Spleen (tissue), 7 donors: ENCODE results near the gene DPYD.

ENCODE experiments used
- POLR2AphosphoS5 ChIP-seq, 3 donors: sonication (generic); formaldehyde crosslinking; IDR thresholded peaks; one replicate each; pipeline ENCODE4 v1.5.1; 2017; ENCODE audit warnings: antibody characterized with exemption in 3 of 3
- TF ChIP-seq, protein P1 (sequence below), 11 experiments: fragments of 200-600 bp in 7 of 11; fragments of 450-650 bp in 4 of 11; sonication (generic) in 4 of 11; IDR thresholded peaks in 8 of 11; conservative IDR thresholded peaks in 3 of 11; 1 replicate in 7 of 11; 2 replicates in 4 of 11; pipeline versions ENCODE4 v1.4.0 to v1.8.0; 2016 to 2021; ENCODE audit warnings: antibody characterized with exemption in 11 of 11, inconsistent platforms in 4 of 11, mild to moderate bottlenecking in 1 of 11
- donor health status: DM: no; HTN: no; CAD: no; lungs with moderate emphysema.
- donor health status: DM: no; HTN: no; CAD: no.
- donor health status: DM: no; HTN: no; CAD: no.

DNA sequence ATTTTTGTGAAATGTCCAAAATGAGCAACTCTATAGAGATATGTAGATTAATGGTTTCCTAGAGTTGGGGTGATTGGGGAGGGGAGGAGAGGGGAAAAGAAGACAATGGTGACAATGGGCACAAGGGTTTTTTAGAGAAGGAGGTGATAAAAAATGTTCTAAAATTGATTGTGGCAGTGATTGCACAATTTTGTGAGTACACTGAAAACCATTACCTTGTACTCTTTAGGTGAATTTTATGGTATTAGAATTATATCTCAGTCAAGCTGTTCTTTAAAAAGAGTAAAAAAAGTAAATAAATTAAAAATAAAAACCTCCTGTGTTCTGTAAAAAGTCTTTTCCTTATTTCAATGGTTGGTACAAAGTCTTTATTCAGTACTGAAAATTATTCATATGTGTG lies 869.0 kb downstream of the DPYD start:
- TF ChIP-seq, protein P1, sequence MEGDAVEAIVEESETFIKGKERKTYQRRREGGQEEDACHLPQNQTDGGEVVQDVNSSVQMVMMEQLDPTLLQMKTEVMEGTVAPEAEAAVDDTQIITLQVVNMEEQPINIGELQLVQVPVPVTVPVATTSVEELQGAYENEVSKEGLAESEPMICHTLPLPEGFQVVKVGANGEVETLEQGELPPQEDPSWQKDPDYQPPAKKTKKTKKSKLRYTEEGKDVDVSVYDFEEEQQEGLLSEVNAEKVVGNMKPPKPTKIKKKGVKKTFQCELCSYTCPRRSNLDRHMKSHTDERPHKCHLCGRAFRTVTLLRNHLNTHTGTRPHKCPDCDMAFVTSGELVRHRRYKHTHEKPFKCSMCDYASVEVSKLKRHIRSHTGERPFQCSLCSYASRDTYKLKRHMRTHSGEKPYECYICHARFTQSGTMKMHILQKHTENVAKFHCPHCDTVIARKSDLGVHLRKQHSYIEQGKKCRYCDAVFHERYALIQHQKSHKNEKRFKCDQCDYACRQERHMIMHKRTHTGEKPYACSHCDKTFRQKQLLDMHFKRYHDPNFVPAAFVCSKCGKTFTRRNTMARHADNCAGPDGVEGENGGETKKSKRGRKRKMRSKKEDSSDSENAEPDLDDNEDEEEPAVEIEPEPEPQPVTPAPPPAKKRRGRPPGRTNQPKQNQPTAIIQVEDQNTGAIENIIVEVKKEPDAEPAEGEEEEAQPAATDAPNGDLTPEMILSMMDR (IDR thresholded peaks at IDR 0.05 in 8 of 11, conservative IDR thresholded peaks at IDR 0.05 in 3 of 11), result no peak
- no peak for TF ChIP-seq POLR2AphosphoS5 (IDR thresholded peaks at IDR 0.05)
